SK-N-SH treated with all-trans-retinoic acid at 6 μM for 48 hours (cell line): Measurements from ENCODE around the gene EPHB4.

Experiments
- ATAC-seq: fragments of 200-7000 bp; cut with Tn5 transposase; 3 replicates; pipeline ENCODE4 v1.9.1; 2020; ENCODE audit warnings: mild to moderate bottlenecking, moderate library complexity
- ARNTL ChIP-seq: fragments of 450-650 bp; formaldehyde crosslinking; IDR thresholded peaks from 2 replicates; pipeline ENCODE4 v1.5.0; 2020; ENCODE audit warnings: low read depth, mild to moderate bottlenecking, moderate library complexity, borderline replicate concordance
- BACH2 ChIP-seq: fragments of 250-450 bp; sonication (Bioruptor Pico); IDR thresholded peaks from 2 replicates; pipeline ENCODE4 v1.9.0; 2021; ENCODE audit warnings: mild to moderate bottlenecking, borderline replicate concordance
- CREB5 ChIP-seq: fragments of 250-450 bp; sonication (Bioruptor Pico); IDR thresholded peaks from 2 replicates; pipeline ENCODE4 v1.5.1; 2020; ENCODE audit warnings: low read depth, mild to moderate bottlenecking, moderate library complexity
- CSDC2 ChIP-seq: fragments of 250-450 bp; sonication (Bioruptor Pico); IDR thresholded peaks from 2 replicates; pipeline ENCODE4 v1.5.0; 2020; ENCODE audit warnings: mild to moderate bottlenecking, moderate library complexity
- ESRRG ChIP-seq: fragments of 250-450 bp; sonication (Bioruptor Pico); IDR thresholded peaks from 2 replicates; pipeline ENCODE4 v1.6.1; 2021; ENCODE audit warnings: mild to moderate bottlenecking
- GLIS3 ChIP-seq: fragments of 250-450 bp; sonication (Bioruptor Pico); IDR thresholded peaks from 2 replicates; pipeline ENCODE4 v1.5.0; 2020; ENCODE audit warnings: mild to moderate bottlenecking, moderate library complexity
- ISL1 ChIP-seq: fragments of 250-450 bp; sonication (Bioruptor Pico); IDR thresholded peaks from 2 replicates; pipeline ENCODE4 v2.1.2; 2022; ENCODE audit warnings: mild to moderate bottlenecking, moderate library complexity
- OSR1 ChIP-seq: fragments of 250-450 bp; sonication (Bioruptor Pico); IDR thresholded peaks from 2 replicates; pipeline ENCODE4 v1.8.0; 2022; ENCODE audit warnings: moderate library complexity, mild to moderate bottlenecking, inconsistent platforms
- PATZ1 ChIP-seq: fragments of 250-450 bp; sonication (Bioruptor Pico); IDR thresholded peaks from 2 replicates; pipeline ENCODE4 v1.8.0; 2020; ENCODE audit warnings: mild to moderate bottlenecking, moderate library complexity, borderline replicate concordance
- POU6F1 ChIP-seq: fragments of 250-450 bp; sonication (Bioruptor Pico); IDR thresholded peaks from 2 replicates; pipeline ENCODE4 v1.8.0; 2021; ENCODE audit warnings: low read depth, mild to moderate bottlenecking, moderate library complexity, borderline replicate concordance
- PPARA ChIP-seq: fragments of 250-450 bp; sonication (Bioruptor Pico); IDR thresholded peaks from 2 replicates; pipeline ENCODE4 v1.5.0; 2020; ENCODE audit warnings: mild to moderate bottlenecking, borderline replicate concordance
- RARB ChIP-seq: fragments of 250-450 bp; sonication (Bioruptor Pico); IDR thresholded peaks from 2 replicates; pipeline ENCODE4 v1.8.0; 2021; ENCODE audit warnings: mild to moderate bottlenecking, moderate library complexity
- SNAI2 ChIP-seq: fragments of 250-450 bp; sonication (Bioruptor Pico); IDR thresholded peaks from 2 replicates; pipeline ENCODE4 v1.5.0; 2020; ENCODE audit warnings: mild to moderate bottlenecking, moderate library complexity
- TCF4 ChIP-seq: fragments of 250-450 bp; sonication (Bioruptor Pico); IDR thresholded peaks from 2 replicates; pipeline ENCODE4 v1.8.0; 2021; ENCODE audit warnings: mild to moderate bottlenecking, moderate library complexity, borderline replicate concordance
- TOX ChIP-seq: fragments of 250-450 bp; sonication (Bioruptor Pico); IDR thresholded peaks from 2 replicates; pipeline ENCODE4 v1.8.0; 2021; ENCODE audit warnings: mild to moderate bottlenecking, moderate library complexity, borderline replicate concordance
- ZC3H10 ChIP-seq: fragments of 250-450 bp; sonication (Bioruptor Pico); IDR thresholded peaks from 2 replicates; pipeline ENCODE4 v1.5.1; 2021; ENCODE audit warnings: mild to moderate bottlenecking, moderate library complexity
- ZFP3 ChIP-seq: fragments of 250-450 bp; sonication (Bioruptor Pico); IDR thresholded peaks from 2 replicates; pipeline ENCODE4 v1.5.0; 2020; ENCODE audit warnings: mild to moderate bottlenecking, moderate library complexity
- ZFP30 ChIP-seq: fragments of 450-650 bp; formaldehyde crosslinking; IDR thresholded peaks from 2 replicates; pipeline ENCODE4 v1.5.0; 2022; ENCODE audit warnings: mild to moderate bottlenecking, moderate library complexity
- ZNF565 ChIP-seq: fragments of 450-650 bp; formaldehyde crosslinking; conservative IDR thresholded peaks from 2 replicates; pipeline ENCODE4 v1.5.0; 2020; ENCODE audit warnings: low read depth, mild to moderate bottlenecking, moderate library complexity
- ZNF70 ChIP-seq: fragments of 450-650 bp; formaldehyde crosslinking; IDR thresholded peaks from 2 replicates; pipeline ENCODE4 v1.5.0; 2020; ENCODE audit warnings: mild to moderate bottlenecking, moderate library complexity
- ZNF8 ChIP-seq: fragments of 450-650 bp; formaldehyde crosslinking; IDR thresholded peaks from 2 replicates; pipeline ENCODE4 v1.5.0; 2020; ENCODE audit warnings: mild to moderate bottlenecking, moderate library complexity
- TF ChIP-seq, protein P1 (sequence below): fragments of 250-450 bp; sonication (Bioruptor Pico); IDR thresholded peaks from 2 replicates; pipeline ENCODE4 v1.5.0; 2020; ENCODE audit warnings: mild to moderate bottlenecking, moderate library complexity
- TF ChIP-seq, protein P2 (sequence below): fragments of 250-450 bp; sonication (Bioruptor Pico); IDR thresholded peaks from 2 replicates; pipeline ENCODE4 v1.5.1; 2021; ENCODE audit warnings: mild to moderate bottlenecking, moderate library complexity

EPHB4 gene

DNA sequence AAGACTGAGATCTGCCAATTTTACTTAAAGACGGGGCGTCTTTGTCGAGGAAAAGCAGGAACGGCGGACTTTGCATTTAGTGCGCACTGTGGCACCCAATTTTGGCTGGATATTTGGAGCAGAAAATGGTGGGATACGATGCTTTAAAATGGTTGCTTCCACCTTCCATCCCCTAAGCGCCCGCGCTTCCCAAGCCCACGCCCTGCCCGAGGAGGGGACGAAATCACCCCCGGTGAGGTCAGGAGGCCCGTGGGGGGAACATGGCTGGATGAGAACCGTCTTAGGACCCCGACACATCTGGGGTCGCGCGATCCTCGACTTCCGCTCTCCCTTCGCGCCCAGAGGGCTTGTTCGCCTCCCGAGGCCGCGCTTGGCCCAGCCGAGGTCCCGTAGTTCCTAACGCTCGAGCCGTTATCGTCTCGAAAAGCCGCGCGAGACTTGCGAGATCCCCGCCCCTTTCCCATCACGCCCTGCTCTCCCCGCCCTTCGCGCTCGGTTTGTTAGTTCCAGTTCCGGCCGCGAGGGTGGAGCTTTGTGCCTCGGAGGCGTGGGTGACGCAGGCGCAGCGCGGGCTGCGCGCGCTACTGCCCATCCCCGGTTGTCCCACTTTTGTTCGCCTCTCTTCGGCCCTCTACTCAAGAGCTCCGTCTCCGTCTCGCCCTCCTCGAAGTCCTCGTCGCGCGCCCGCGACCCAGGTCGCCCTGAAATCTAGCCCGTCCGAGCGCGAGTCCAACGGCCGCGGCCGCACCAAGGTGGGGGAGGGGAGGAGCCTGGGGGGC, 47.4 kb upstream of the EPHB4 start, which contains the start of gene SRRT:
SRRT (plus strand) TSS at position 527 of the 779 bp plus-strand sequence. CDS start 488 bp downstream, outside the sequence.
- TF ChIP-seq PPARA (CRISPR knock-in tag) (no peak), ZNF565 (no peak; the same call in none of the 2 replicates), TCF4 (CRISPR knock-in tag) (no peak), TOX (no peak), GLIS3 (CRISPR knock-in tag) (no peak), ZFP30 (CRISPR knock-in tag) (0 out of 2 replicates have a peak, but pooled peaks have one; percentile 35), ZNF70 (CRISPR knock-in tag) (0 out of 2 replicates have a peak, but pooled peaks have one; percentile 49), ZFP3 (CRISPR knock-in tag) (no peak), ISL1 (CRISPR knock-in tag) (no peak), OSR1 (no peak), RARB (no peak), SNAI2 (CRISPR knock-in tag) (no peak), CSDC2 (CRISPR knock-in tag) (peak; percentile 87; the same call in 1 of the 2 replicates), ESRRG (CRISPR knock-in tag) (0 out of 2 replicates have a peak, but pooled peaks have one; percentile 35), ZNF8 (CRISPR knock-in tag) (peak; percentile 60; the same call in 1 of the 2 replicates), POU6F1 (CRISPR knock-in tag) (peak; percentile 67; the same call in 1 of the 2 replicates), CREB5 (no peak; the same call in 1 of the 2 replicates), ARNTL (CRISPR knock-in tag) (no peak), ZC3H10 (CRISPR knock-in tag) (no peak), PATZ1 (CRISPR knock-in tag) (peak; percentile 80; the same call in 1 of the 2 replicates), BACH2 (0 out of 2 replicates have a peak, but pooled peaks have one; percentile 32)
- TF ChIP-seq, protein P1, sequence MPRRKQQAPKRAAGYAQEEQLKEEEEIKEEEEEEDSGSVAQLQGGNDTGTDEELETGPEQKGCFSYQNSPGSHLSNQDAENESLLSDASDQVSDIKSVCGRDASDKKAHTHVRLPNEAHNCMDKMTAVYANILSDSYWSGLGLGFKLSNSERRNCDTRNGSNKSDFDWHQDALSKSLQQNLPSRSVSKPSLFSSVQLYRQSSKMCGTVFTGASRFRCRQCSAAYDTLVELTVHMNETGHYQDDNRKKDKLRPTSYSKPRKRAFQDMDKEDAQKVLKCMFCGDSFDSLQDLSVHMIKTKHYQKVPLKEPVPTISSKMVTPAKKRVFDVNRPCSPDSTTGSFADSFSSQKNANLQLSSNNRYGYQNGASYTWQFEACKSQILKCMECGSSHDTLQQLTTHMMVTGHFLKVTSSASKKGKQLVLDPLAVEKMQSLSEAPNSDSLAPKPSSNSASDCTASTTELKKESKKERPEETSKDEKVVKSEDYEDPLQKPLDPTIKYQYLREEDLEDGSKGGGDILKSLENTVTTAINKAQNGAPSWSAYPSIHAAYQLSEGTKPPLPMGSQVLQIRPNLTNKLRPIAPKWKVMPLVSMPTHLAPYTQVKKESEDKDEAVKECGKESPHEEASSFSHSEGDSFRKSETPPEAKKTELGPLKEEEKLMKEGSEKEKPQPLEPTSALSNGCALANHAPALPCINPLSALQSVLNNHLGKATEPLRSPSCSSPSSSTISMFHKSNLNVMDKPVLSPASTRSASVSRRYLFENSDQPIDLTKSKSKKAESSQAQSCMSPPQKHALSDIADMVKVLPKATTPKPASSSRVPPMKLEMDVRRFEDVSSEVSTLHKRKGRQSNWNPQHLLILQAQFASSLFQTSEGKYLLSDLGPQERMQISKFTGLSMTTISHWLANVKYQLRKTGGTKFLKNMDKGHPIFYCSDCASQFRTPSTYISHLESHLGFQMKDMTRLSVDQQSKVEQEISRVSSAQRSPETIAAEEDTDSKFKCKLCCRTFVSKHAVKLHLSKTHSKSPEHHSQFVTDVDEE (CRISPR knock-in tag), result no peak; the same call in 1 of the 2 replicates
- TF ChIP-seq, protein P2, sequence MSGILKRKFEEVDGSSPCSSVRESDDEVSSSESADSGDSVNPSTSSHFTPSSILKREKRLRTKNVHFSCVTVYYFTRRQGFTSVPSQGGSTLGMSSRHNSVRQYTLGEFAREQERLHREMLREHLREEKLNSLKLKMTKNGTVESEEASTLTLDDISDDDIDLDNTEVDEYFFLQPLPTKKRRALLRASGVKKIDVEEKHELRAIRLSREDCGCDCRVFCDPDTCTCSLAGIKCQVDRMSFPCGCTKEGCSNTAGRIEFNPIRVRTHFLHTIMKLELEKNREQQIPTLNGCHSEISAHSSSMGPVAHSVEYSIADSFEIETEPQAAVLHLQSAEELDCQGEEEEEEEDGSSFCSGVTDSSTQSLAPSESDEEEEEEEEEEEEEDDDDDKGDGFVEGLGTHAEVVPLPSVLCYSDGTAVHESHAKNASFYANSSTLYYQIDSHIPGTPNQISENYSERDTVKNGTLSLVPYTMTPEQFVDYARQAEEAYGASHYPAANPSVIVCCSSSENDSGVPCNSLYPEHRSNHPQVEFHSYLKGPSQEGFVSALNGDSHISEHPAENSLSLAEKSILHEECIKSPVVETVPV (CRISPR knock-in tag), result peak; percentile 85
- peak; percentile 97 for ATAC-seq

GRCh38 chr7:100874300-100874576, 46.9 kb upstream of the EPHB4 start:
- ATAC-seq, result peak; percentile 4
- TF ChIP-seq POU6F1 (CRISPR knock-in tag) (no peak), ZNF70 (CRISPR knock-in tag) (no peak), ZC3H10 (CRISPR knock-in tag) (no peak), ZFP3 (CRISPR knock-in tag) (no peak)
- TF ChIP-seq, protein P2 (CRISPR knock-in tag), result no peak
- TF ChIP-seq, protein P1 (CRISPR knock-in tag), result no peak
